NCI-H1436 (cell line): ENCODE results near the gene RAB31.

Source experiments
- DNase-seq: peaks from one replicate; lab custom pipeline; 2025; lab: John Stamatoyannopoulos, UW

Gene RAB31

DNA sequence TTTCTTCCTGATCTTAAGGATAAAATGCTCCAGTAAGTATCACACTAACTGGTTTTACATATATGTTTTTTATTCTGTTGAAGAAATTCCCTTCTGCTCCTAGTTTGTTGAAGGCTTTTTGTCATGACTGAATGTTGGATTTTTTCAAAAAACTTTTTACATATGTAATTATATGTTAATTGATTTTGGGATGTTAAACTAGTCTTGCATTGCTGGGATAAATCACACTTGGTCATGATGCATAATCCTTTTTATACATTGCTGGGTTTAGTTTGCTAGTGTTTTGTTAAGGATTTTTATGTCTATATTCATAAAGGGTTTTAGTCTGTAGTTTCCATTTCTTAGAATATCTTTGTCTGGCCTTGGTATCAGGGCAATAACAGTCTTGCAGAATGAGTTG, 112.0 kb downstream of the RAB31 start:
- DNase-seq: no peak

DNA sequence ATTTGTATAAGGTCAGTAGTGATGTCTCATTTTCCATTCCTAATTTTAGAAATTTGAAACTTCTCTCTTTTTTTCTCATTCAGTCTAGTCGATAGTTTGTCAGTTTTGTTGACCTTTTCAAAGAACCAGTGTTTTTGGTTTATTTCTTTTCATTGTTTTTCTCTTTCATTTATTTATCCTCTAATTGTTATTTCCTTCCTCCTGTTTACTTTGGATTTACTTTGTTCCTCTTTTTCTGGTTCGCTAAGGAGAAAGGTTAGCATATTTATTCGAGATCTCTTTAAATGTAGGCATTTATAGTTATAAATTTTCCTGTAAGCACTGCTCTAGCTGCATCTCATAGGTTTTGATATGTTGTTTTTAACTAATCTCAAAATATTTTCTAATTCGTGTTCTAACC, 112.6 kb downstream of the RAB31 start:
- DNase-seq: no peak

DNA sequence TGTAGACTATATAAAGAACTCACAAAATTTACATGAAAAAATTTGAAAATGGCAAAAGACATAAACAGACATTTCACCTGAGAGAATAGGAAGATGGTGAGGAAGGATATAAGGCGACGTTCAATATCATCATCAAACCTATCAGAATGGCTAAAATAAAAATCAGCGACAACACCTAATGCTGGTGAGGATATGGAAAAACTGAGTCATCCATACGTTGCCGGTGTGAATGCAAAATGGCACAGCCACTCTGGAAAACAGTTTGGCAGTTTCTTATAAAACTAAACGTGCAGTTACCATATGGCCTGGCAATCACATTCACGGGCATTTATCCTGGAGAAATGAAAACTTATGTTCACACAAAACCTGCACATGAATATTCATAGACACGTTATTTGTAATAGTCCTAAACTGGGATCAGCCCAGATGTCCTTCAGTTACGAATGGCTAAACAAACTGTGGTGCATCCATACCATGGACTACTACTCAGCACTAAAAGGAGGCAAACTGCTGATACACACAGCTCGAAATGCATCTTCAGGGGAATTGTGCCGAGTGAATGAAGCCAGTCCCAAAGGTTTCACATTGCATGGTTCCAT, 114.6 kb downstream of the RAB31 start:
- no peak for DNase-seq

DNA sequence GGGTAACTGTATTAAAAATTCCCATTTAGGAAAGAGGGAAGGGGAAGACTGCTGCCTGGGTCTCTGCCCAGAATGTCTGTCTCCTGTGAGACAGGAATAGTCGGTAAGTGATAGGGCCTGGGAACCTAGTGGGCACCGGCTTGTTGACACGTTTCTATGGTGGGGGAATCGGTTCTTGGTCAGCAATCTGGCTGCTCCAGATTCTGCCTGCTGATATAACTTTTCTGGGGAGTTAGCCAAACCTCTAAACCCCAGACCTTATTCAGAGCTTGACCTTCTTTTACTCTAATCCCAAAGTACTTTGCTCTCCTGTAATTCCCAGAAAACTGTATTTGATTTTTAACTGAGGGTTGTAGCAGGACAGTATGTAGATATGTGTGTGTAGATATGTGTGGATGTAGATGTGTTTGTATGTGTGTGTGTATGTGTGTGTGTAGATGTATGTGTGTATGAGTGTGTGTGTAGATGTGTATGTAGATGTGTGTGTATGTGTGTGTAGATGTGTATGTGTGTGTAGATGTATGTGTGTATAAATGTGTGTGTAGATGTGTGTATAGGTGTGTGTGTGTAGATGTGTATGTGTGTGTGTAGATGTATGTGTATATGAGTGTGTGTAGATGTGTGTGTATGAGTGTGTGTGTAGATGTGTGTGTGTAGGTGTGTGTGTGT, 115.8 kb downstream of the RAB31 start:
- no peak for DNase-seq

DNA sequence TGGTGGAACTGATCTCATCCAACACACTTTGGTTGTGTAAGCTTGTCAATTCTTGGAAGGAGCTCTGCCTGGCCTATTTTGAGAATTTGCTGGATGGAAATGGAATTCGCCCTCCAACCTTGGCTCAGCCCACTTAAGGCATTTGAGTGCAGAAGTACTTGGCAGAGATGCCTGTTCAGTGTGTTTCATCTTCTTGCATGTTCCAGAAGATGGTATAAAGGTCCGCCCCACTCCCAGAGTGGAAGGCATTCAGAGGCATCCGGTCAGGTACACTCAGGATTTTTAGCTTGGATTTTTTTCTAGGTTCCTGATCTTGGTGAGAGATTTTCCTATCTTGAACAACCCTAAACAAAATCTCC, 116.4 kb downstream of the RAB31 start:
- no peak for DNase-seq

DNA sequence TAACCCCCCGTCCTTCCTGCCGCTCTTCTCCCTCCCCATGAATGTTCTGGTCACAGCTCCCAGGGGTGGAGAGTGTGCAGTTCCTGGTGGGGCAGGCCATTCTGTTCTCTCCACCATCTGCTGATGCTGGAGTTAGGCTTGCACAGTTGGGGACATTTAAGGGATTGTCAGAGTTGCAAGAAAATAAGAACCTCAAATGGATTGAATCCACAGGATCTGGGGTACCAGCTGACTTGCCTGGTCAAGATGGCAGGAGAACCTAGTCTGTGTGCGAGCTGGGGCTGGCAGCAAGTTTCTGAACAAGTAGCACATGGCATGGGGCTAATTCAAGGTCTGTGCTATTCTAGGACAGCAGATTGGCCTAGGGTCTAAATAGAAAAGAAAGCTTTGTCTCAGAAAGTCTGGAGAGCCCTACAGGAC, 116.9 kb downstream of the RAB31 start:
- no peak for DNase-seq

DNA sequence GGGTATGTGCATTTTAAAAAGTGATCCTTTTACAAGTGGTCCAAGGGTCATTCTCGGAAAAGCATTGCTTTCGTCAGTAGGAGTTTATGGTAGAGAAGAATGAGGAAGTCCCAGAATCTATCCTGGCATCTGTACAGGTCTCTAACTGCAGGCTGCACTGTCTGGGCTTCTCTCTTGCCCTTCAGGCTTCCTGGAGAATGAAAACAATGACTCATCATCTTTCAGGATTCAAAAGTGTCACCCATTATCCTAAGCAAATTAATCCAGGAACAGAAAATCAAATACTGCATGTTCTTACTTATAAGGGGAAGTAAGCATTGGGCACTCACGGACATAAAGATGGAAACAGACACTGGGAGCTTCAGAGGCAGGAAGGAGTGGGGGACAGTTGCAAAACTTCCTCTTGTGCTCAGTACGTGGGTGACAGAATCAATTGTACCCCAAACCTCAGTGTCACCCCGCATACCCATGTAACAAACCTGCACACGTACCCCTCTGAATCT, 117.5 kb downstream of the RAB31 start:
- no peak for DNase-seq

DNA sequence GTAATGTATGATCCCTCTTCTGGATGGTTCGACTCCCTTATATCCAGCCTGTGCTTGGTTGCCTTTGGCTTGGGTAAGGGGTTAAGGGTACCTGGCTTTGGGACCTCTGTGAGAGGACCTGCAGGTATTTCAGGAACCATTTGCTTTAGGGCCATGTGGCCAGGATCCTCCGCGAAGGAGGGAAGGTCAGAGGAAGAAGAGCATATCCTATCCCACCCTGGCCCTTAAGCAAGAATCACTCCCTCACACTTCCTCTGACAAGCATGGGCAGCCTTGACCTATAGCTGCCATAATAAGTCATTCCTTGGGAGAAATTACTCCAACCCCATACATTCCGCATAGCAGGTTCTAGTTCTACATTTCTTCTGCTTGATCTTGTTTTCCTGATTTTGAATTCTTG, 118.6 kb downstream of the RAB31 start:
- no peak for DNase-seq

DNA sequence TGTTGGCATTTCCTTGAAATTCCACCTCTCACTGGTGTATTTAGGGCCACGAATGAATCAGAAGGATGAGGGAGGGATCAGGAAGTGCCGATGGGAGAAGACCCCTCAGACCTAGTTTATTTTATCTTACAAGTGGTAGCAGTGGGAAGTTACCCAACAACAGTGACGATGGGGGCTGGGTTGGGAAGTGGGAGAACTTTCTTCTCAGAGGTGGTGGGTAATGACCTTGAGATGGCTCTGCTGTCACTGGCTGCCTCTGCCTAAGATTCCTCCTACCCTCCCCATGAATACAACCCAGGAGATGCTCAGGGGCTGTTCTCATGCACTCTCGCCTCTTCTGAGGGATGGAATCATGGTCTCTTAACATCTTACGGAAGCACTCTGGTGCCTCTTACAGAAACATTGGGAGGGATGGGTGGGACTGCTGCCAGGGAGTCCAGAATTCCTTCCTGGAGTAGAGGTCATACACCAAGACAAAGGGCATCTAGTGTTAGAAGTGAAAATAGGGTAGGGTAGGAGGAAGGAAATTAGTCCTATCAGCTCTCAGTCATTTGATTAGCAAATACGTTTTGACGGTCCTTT, 119.2 kb downstream of the RAB31 start:
- no peak for DNase-seq

DNA sequence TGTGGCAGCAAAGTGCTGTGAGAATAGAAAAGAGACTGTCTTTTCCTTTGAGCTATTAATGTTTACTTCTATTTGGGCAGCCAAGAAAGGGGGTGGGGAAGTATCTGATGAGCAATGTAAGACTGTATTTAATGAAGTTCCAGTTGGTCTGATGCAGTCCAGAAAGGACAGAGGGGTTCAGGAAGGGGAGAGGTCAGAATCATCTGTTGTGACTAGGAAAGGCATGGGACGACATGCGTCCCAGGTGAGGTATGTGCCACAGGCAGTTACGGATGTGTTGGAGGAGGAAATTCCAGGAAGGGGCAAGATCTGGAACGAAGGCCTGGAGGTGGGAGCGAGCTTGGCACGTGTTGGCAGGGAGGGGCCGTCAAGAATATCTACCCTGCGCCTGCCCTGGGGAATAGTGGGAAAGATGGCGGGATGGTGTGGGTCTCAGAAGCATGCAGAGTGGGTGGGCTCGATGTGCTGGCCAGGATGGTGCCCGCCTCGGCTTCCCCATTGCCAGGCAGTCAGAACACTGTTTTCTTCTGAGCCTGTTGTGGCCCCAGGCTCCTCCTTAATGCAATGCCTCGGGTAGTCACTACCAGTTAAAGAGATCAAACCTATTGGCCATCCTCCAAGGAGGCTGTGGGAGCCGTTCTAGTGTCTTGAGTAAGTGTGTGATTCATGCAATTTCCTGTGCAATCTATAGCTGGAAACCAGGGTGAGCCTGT, 119.8 kb downstream of the RAB31 start:
- no peak for DNase-seq

DNA sequence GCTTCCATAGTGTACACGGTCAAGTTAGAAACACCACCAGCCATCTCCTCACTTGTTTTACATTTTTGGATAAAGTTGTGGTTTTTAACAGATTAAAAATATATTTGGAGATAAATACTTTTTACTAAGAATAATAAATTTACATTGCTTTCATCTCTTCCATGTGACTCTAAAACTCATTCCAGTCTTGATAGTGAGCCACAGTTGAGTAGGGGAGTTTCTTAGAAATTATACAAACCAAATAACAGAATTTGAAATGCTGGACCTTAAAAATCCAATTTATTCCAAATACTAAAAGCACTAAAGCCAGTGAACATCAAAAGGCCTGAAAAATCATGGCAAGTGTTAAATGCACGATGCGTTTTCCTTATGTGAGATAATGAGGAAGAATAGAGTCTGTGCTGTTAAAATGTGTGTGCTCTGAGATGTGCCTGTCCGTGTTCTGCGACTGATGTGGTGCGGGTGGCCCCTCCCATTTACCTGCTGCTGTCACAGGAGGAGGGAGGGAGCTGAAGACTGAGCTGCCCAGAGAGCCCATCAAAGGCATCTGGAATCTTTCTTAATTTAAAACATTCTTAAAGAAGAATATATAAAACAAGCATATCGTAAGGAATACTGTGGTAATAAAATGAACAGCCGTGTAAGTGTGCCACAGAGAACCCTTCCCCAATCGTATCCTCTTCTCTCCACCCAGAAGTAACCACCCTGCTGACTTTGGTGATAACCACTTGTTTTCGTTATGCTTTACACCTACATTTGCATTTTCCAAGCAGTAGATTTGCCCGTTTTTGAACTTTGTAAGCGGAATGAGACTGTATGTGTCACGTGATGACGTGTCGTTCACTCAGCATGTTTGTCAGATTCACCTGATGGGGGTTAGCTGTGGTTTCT, 120.7 kb downstream of the RAB31 start:
- no peak for DNase-seq

DNA sequence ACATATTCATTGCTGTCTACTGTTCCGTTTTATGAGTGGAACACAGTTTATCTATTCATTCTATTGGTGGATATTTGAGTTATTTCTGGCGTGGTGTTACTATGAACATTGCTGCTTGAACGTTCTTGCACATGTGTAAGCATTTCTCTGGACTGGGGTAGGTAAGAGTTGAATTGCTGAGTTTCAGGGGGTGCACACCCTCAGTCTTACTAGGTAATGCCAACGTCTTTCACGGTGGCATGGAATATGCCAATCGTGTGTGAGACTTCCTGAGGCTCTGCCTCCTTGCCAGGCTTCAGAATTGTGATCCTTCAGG, 121.3 kb downstream of the RAB31 start:
- no peak for DNase-seq

DNA sequence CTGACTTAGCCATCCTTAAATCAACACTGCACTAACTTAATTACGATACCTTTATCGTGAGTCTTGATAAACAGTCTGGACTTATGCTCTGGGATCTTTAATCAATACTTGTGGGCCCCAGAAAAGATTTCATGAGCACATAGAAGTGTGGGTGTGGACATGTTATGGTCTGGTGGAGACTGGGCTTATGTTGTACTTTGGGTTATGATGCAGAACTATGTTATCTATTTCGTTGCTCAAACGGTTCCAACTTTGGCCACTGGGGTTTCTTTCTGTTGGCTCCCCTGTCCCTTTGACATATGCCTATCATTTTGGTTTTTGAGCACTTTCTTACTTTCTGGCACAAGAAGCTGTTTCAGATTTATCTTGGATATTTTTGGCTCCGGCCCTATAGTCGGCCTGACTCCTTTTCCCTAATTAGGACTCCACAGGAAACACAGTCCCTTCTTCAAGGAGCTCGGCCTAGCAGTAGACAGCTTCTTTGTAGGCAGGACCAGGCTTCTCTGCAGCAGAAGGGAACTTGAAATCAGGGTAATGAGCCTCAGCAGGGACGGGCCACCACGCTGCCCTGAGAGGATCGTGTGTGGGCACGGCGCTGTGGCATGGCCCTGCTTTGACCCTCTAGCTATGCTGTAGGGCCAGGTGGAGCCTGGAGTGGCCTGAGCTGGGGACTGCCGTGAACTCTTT, 123.1 kb downstream of the RAB31 start:
- DNase-seq: no peak

DNA sequence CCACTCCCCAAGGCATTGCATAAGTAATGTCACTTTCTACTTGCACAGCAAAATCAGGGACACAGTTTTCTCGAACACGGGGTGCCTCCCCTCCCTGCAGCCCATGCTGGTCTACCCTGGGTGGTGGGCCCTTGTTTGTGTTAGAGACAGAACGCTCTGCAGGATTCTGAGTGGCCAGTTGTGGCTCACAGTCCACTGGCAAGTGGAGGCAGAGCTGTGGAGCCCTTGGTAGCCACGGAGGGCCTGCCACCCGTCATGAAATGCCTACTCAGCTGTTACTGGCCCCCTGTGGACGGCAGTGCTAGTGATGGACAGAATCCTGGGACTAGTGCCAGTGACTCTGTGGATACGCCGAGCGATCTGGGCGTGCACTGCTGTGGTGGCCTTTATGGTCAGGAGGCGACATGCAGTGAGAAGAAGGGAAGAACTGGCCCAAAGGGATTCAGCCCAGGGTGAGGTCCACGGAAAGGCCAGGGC, 123.7 kb downstream of the RAB31 start:
- DNase-seq: no peak

DNA sequence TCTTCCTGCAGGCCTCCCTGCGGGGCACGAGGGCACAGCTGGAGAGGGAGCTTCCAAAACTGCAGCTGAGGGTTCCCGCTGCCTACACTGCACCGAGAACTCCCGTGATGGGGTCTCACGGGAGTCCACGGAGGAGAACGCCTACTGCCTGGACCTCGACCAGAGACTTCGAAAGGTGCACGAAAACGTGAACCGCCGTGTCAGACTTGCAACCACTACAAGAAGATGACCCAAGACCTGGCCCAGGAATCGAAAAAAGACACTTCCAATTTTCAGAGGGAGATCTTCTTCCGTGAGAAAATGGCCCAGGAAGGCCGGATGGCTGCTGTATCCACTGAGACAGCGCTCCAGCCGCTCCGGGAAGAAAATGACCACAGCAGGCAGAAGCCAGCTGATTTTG, 124.8 kb downstream of the RAB31 start:
- DNase-seq: no peak

DNA sequence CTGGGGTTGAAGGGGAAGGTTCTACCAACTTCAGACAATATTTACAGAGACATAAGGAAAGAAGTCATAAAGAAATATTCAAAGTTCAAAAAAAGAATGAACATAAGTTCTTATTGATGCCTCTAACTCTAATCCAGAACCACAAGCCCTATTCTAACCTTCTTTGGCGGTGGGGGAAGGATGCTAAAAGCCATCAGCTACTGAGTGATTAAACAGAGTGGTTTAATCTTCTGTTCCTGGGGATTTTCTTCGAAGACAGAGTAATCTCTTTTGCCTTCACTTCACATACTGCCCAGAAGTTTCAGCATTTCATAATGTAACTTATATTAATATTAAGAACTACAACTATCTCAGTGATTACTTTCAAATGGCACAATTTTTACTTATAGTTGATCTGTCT, 126.5 kb downstream of the RAB31 start:
- DNase-seq: no peak

DNA sequence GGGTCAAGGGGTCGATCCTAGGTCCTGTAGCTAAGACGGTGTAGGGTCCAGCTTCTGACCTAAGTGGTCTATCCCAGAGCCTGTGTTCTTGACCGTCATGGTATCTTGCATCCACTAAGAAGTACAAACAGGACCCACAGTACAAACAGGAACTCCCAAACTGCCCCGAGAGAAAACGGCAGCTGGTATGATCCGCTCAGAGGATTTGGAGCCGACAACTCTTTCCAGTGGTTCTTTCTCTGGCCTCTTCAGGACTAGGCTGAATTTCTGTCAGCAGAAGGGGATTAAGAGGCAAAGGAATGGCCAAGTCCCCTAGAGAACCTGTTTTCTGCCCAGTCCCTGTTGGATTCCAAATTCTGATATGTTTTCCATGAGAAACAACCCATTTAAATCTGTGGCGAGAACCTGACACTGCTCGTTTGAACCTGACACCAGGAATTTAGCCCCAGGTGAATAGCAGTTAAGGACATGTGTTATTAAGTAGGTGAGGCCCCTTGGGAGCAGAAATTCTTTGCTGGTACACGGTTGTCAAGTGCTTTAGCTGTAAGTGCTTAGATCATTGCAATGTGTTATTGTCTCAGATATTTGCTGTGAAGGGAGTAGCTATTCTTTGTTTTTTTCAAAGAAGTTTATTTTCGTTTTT, 127.1 kb downstream of the RAB31 start:
- peak; percentile 53 for DNase-seq

DNA sequence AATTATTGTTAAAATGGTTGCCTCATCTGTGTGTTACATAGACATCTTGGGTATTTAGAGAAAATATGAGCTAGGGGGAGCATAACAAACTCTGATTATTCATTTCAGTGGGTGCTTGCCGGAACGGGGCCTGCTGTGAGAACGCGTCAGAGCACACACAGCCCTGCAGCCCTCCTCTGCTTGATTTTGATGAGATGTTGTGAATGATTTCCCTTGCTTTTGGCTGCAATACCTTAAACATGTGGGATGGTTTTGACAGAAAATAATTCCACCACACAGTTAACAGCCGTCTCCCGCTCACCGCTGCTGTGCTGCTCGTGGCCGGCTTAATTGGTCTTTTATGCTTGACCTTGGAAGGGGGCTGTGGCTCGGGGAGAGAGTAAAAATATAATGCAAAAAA, 127.7 kb downstream of the RAB31 start:
- DNase-seq: no peak

DNA sequence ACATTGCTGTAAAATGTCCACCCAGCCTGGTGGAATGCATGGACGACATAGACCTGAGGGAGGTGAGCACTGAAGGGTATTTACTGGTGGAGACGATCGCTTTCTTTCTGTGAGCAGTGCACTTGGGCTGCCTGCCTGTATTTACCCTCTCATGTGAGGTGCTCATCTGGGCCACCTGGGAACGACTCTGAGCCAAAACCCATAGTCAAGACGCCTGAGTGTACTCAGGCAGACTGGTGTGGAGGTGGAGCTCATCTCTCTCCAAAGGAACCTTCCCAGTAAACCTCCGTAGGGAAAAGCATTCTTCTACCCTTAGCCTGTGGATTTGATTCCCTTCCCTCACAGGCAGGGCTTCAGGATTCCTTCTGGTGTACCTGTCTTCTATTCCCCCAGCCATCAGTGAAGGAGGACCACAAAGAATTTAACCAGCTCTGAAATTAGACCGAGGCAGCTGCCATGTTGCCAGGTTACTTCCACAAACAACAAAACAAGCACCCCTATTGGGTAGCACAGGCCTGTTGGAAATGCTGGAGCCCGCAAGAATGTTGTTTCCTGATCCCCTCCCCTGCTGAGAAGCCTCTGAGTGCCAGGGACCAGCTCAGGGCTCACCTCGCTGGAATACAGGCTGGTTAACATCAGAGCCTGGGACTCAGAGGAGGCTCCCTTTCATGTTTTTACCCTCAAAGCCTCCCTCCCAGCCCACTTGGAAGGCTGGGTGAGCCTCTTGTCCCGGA, 130.2 kb downstream of the RAB31 start:
- DNase-seq: no peak

DNA sequence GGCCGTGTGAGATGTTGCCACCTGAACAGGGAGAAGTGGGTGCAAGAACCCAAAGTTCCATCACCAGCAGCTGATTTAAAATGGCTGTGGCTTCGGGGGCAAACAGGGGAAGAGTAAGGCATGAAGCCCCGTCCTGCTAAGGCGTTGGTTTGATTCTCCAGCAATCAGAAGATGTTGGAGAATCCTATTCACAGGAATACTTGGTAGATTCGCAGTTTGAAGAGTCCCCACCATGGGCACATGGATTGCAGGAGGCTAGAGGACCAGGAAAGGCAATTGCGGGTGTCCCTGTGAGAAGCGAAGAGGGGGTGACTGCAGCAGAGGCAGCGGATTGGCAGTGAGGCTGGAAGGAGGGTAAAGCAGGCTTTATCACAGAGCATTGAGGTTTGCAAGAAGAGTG, 131.1 kb downstream of the RAB31 start:
- DNase-seq: no peak
